ENCODE results near the gene HMGXB3. TPM values are rescaled to one million over a fixed set of nuclear protein-coding genes. Genes with fewer than 3 reads are reported as not detected.

The HMGXB3 gene
- total and polyA plus RNA-seq, 7 donors: 3.6 to 28.8 (median 19.3) TPM

GRCh38 chr5:150009671-150010387 is 9.3 kb downstream of the HMGXB3 start:
- Histone ChIP-seq H3K4me1 (peaks cover 0 to 6% (median 0%) of the 10 kb centered on the region in 4 donors), H3K4me3 (no peak overlapping the region), H3K9me3 (no peaks in the 10 kb centered on the region), H3K36me3 (peaks cover 28 to 96% (median 44%) of the 10 kb centered on the region in 4 donors), H3K27ac (no peak overlapping the region), H3K27me3 (no peaks in the 10 kb centered on the region)
- DNase-seq: no peak
- TF ChIP-seq CTCF (IDR thresholded peaks at IDR 0.05) (no peak), POLR2AphosphoS5 (IDR thresholded peaks at IDR 0.05) (no peak), EP300 (IDR thresholded peaks at IDR 0.05) (no peak), POLR2A (IDR thresholded peaks at IDR 0.05) (no peak)
- intact Hi-C loops (cut with DNase I): loop anchor here (10.0 kb wide), 1 partner anchor 205 kb away; no protein-coding TSS in a partner anchor
- 95 to 97% methylated on average over 6 of the region's 6 CpGs for WGBS, 2 donors

- Histone ChIP-seq H3K36me3 (peaks cover 39 to 92% (median 61%) of the 10 kb centered on the region in 4 donors), H3K9me3 (peaks cover 0 to 5% (median 0%) of the 10 kb centered on the region in 4 donors), H3K4me3 (no peak overlapping the region), H3K27ac (no peak overlapping the region), H3K27me3 (no peaks in the 10 kb centered on the region), H3K4me1 (no peaks in the 10 kb centered on the region)
- intact Hi-C loops (cut with DNase I): no loop called here
- no peak for TF ChIP-seq EP300 (IDR thresholded peaks at IDR 0.05)
- no peak for TF ChIP-seq POLR2A (IDR thresholded peaks at IDR 0.05)
- no peak for TF ChIP-seq POLR2AphosphoS5 (IDR thresholded peaks at IDR 0.05)
- no peak for TF ChIP-seq CTCF (IDR thresholded peaks at IDR 0.05)
- 18 to 76% methylated on average over 4 of the region's 4 CpGs for WGBS, 2 donors
- no peak for DNase-seq
Observed at GRCh38 chr5:150013931-150014330, 13.4 kb downstream of the HMGXB3 start.

GRCh38 chr5:150014456-150014855 is 13.9 kb downstream of the HMGXB3 start:
- WGBS, 2 donors: 50 to 81% methylated on average over 3 of the region's 3 CpGs
- no peaks in the 10 kb centered on the region for H3K4me1 ChIP-seq
- DNase-seq: no peak
- H3K27me3 ChIP-seq: no peaks in the 10 kb centered on the region
- H3K36me3 ChIP-seq: peaks cover 39 to 92% (median 66%) of the 10 kb centered on the region in 4 donors
- peaks cover 0 to 5% (median 0%) of the 10 kb centered on the region in 4 donors for H3K9me3 ChIP-seq
- TF ChIP-seq CTCF (IDR thresholded peaks at IDR 0.05): no peak
- TF ChIP-seq POLR2AphosphoS5 (IDR thresholded peaks at IDR 0.05): no peak
- no peak for TF ChIP-seq POLR2A (IDR thresholded peaks at IDR 0.05)
- TF ChIP-seq EP300 (IDR thresholded peaks at IDR 0.05): no peak
- H3K27ac ChIP-seq: no peak overlapping the region
- intact Hi-C loops (cut with DNase I): no loop called here
- no peak overlapping the region for H3K4me3 ChIP-seq

GRCh38 chr5:150015415-150015814 is 14.9 kb downstream of the HMGXB3 start:
- peaks cover 35 to 92% (median 64%) of the 10 kb centered on the region in 4 donors for H3K36me3 ChIP-seq

More at GRCh38 chr5:150015415-150015814, 14.9 kb downstream of the HMGXB3 start:
- Histone ChIP-seq H3K9me3 (peaks cover 0 to 5% (median 0%) of the 10 kb centered on the region in 4 donors), H3K27me3 (no peaks in the 10 kb centered on the region), H3K4me1 (no peaks in the 10 kb centered on the region), H3K4me3 (no peak overlapping the region), H3K27ac (no peak overlapping the region)
- no peak for DNase-seq
- 98 to 99% methylated on average over 3 of the region's 3 CpGs for WGBS, 2 donors
- TF ChIP-seq POLR2AphosphoS5 (IDR thresholded peaks at IDR 0.05) (no peak), EP300 (IDR thresholded peaks at IDR 0.05) (no peak), POLR2A (IDR thresholded peaks at IDR 0.05) (no peak), CTCF (IDR thresholded peaks at IDR 0.05) (no peak)
- intact Hi-C loops (cut with DNase I): no loop called here

Measured in sigmoid colon (tissue), 7 donors.